Thyroid gland (tissue), 4 donors: Measurements from ENCODE around the gene PALLD.

ENCODE experiments used
- POLR2A ChIP-seq, 2 donors: fragments of 450-650 bp; IDR thresholded peaks; one replicate each; pipeline ENCODE4 v1.6.1; 2017; ENCODE audit warnings: antibody characterized with exemption in 2 of 2, mild to moderate bottlenecking in 2 of 2, moderate library complexity in 1 of 2
- TF ChIP-seq, protein P1 (sequence below), 6 experiments: fragments of 200-600 bp in 3 of 6; fragments of 450-650 bp in 3 of 6; sonication (generic) in 3 of 6; IDR thresholded peaks; one replicate each; pipeline ENCODE4 v1.5.1; 2016 to 2019; ENCODE audit warnings: antibody characterized with exemption in 6 of 6, mild to moderate bottlenecking in 2 of 6, inconsistent platforms in 1 of 6, moderate library complexity in 1 of 6

- TF ChIP-seq, protein P1, sequence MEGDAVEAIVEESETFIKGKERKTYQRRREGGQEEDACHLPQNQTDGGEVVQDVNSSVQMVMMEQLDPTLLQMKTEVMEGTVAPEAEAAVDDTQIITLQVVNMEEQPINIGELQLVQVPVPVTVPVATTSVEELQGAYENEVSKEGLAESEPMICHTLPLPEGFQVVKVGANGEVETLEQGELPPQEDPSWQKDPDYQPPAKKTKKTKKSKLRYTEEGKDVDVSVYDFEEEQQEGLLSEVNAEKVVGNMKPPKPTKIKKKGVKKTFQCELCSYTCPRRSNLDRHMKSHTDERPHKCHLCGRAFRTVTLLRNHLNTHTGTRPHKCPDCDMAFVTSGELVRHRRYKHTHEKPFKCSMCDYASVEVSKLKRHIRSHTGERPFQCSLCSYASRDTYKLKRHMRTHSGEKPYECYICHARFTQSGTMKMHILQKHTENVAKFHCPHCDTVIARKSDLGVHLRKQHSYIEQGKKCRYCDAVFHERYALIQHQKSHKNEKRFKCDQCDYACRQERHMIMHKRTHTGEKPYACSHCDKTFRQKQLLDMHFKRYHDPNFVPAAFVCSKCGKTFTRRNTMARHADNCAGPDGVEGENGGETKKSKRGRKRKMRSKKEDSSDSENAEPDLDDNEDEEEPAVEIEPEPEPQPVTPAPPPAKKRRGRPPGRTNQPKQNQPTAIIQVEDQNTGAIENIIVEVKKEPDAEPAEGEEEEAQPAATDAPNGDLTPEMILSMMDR (IDR thresholded peaks at IDR 0.05) = no peak
- TF ChIP-seq POLR2A (IDR thresholded peaks at IDR 0.05) = no peak
These were observed 22.1 kb upstream of the PALLD start for GRCh38 chr4:168474660-168475320.
